ENCODE results near the gene AHNAK2.

AHNAK2 gene

GRCh38 chr14:105012171-105012985 lies 34.2 kb upstream of the AHNAK2 start:
- no peak for DNase-seq (ENCODE audit: low read depth in 2 of 2)

GRCh38 chr14:105011312-105011990 lies 33.3 kb upstream of the AHNAK2 start:
- DNase-seq (ENCODE audit: low read depth in 2 of 2): no peak

GRCh38 chr14:105010891-105011291 lies 32.7 kb upstream of the AHNAK2 start:
- no peak for DNase-seq (ENCODE audit: low read depth in 2 of 2)

- no peak for DNase-seq (ENCODE audit: low read depth in 2 of 2)
Observed at GRCh38 chr14:105010106-105010505, 31.9 kb upstream of the AHNAK2 start.

- no peak for DNase-seq (ENCODE audit: low read depth in 2 of 2)
Observed at GRCh38 chr14:105007593-105008264, 29.6 kb upstream of the AHNAK2 start.

- DNase-seq (ENCODE audit: low read depth in 2 of 2): no peak
Observed at GRCh38 chr14:105006831-105007592, 28.8 kb upstream of the AHNAK2 start.

GRCh38 chr14:105005929-105006830 lies 28.0 kb upstream of the AHNAK2 start:
- DNase-seq (ENCODE audit: low read depth in 2 of 2): no peak

- DNase-seq (ENCODE audit: low read depth in 2 of 2): no peak
Observed at GRCh38 chr14:105005329-105005928, 27.3 kb upstream of the AHNAK2 start.

- DNase-seq (ENCODE audit: low read depth in 2 of 2): no peak
Observed at GRCh38 chr14:104999361-104999760, 21.2 kb upstream of the AHNAK2 start.

GRCh38 chr14:104998801-104999200 lies 20.6 kb upstream of the AHNAK2 start:
- no peak for DNase-seq (ENCODE audit: low read depth in 2 of 2)

- no peak for DNase-seq (ENCODE audit: low read depth in 2 of 2)
Observed at GRCh38 chr14:104996483-104996882, 18.3 kb upstream of the AHNAK2 start.

- no peak for DNase-seq (ENCODE audit: low read depth in 2 of 2)
Observed at GRCh38 chr14:104996032-104996431, 17.9 kb upstream of the AHNAK2 start.

GRCh38 chr14:104994978-104995377 lies 16.8 kb upstream of the AHNAK2 start:
- no peak for DNase-seq (ENCODE audit: low read depth in 2 of 2)

GRCh38 chr14:104993808-104994591 lies 15.8 kb upstream of the AHNAK2 start:
- DNase-seq (ENCODE audit: low read depth in 2 of 2): no peak

- no peak for DNase-seq (ENCODE audit: low read depth in 2 of 2)
Observed at GRCh38 chr14:104993306-104993705, 15.1 kb upstream of the AHNAK2 start.

GRCh38 chr14:104992501-104992900 lies 14.3 kb upstream of the AHNAK2 start:
- DNase-seq (ENCODE audit: low read depth in 2 of 2): no peak

GRCh38 chr14:104991896-104992230 lies 13.7 kb upstream of the AHNAK2 start:
- no peak for DNase-seq (ENCODE audit: low read depth in 2 of 2)

GRCh38 chr14:104989951-104990303 lies 11.8 kb upstream of the AHNAK2 start:
- no peak for DNase-seq (ENCODE audit: low read depth in 2 of 2)

GRCh38 chr14:104989236-104989950 lies 11.2 kb upstream of the AHNAK2 start:
- DNase-seq (ENCODE audit: low read depth in 2 of 2): no peak
